HepG2 (cell line): Measurements from ENCODE around the gene ARHGAP5. TPM values are rescaled to one million over a fixed set of nuclear protein-coding genes. Genes with fewer than 3 reads are reported as not detected.

Experiments
- ASH2L ChIP-seq: fragments of 300-600, 200-600 bp; sonication (generic); IDR thresholded peaks from 2 replicates; pipeline ENCODE4 v1.7.0; 2017; ENCODE audit warnings: low read depth, mild to moderate bottlenecking, moderate library complexity, mixed read lengths, low read length; ENCODE audit not compliant: insufficient read length
- ATAD3A ChIP-seq: sonication (generic); formaldehyde crosslinking; IDR thresholded peaks from 2 replicates; pipeline ENCODE4 v1.4.0; 2020; ENCODE audit warnings: missing genetic modification reagents
- CERS6 ChIP-seq: sonication (generic); formaldehyde crosslinking; IDR thresholded peaks from 2 replicates; pipeline ENCODE4 v1.5.0; 2020; ENCODE audit warnings: missing genetic modification reagents
- EP300 ChIP-seq, 3 experiments: sonication (generic) in 1 of 3; formaldehyde crosslinking in 1 of 3; IDR thresholded peaks; 2 replicates each; pipeline versions ENCODE4 v1.5.1 to v1.6.1; 2011 to 2020; ENCODE audit warnings: low read depth in 2 of 3, low read length in 2 of 3, borderline replicate concordance in 1 of 3, improper control_type of control experiment in 1 of 3, mild to moderate bottlenecking in 1 of 3, missing genetic modification reagents in 1 of 3, moderate library complexity in 1 of 3
- FOSL1 ChIP-seq: sonication (generic); formaldehyde crosslinking; IDR thresholded peaks from 2 replicates; pipeline ENCODE4 v1.9.0; 2021; ENCODE audit warnings: missing genetic modification reagents, borderline replicate concordance
- GATAD1 ChIP-seq: IDR thresholded peaks from 2 replicates; pipeline ENCODE4 v1.6.1; 2016; ENCODE audit warnings: missing genetic modification reagents, missing compliant biosample characterization
- GTF3A ChIP-seq: sonication (generic); formaldehyde crosslinking; conservative IDR thresholded peaks from 2 replicates; pipeline ENCODE4 v1.4.0; 2020; ENCODE audit warnings: mild to moderate bottlenecking, missing genetic modification reagents
- KAT8 ChIP-seq: IDR thresholded peaks from 2 replicates; pipeline ENCODE4 v1.6.1; 2016; ENCODE audit warnings: missing genetic modification reagents, missing compliant biosample characterization
- MAFK ChIP-seq, 2 experiments: IDR thresholded peaks in 1 of 2; conservative IDR thresholded peaks in 1 of 2; 2 replicates each; pipeline ENCODE4 v1.6.1; 2011; ENCODE audit warnings: improper control_type of control experiment in 2 of 2, low read length in 2 of 2
- PAX8 ChIP-seq: sonication (generic); formaldehyde crosslinking; IDR thresholded peaks from 2 replicates; pipeline ENCODE4 v1.8.0; 2022; ENCODE audit warnings: mild to moderate bottlenecking, missing genetic modification reagents, borderline replicate concordance
- RAD21 ChIP-seq: fragments of 450-650 bp; formaldehyde crosslinking; IDR thresholded peaks from 2 replicates; pipeline ENCODE4 v1.5.0; 2020; ENCODE audit warnings: mild to moderate bottlenecking
- RXRB ChIP-seq: IDR thresholded peaks from 2 replicates; pipeline ENCODE4 v1.6.1; 2016; ENCODE audit warnings: borderline replicate concordance, missing genetic modification reagents, missing compliant biosample characterization
- TAF15 ChIP-seq: fragments of 200-400 bp; formaldehyde crosslinking; IDR thresholded peaks from one replicate; pipeline ENCODE4 v1.6.1; 2018; ENCODE audit warnings: mild to moderate bottlenecking, low read depth, low read length; ENCODE audit not compliant: poor library complexity, severe bottlenecking
- WIZ ChIP-seq: sonication (generic); formaldehyde crosslinking; IDR thresholded peaks from 2 replicates; pipeline ENCODE4 v1.5.1; 2020; ENCODE audit warnings: mild to moderate bottlenecking, missing genetic modification reagents
- ZNF772 ChIP-seq: sonication (generic); formaldehyde crosslinking; IDR thresholded peaks from 2 replicates; pipeline ENCODE4 v1.5.0; 2020; ENCODE audit warnings: mild to moderate bottlenecking, missing genetic modification reagents
- ZNF816 ChIP-seq: sonication (generic); formaldehyde crosslinking; IDR thresholded peaks from 2 replicates; pipeline ENCODE4 v1.8.0; 2022; ENCODE audit warnings: missing genetic modification reagents, mild to moderate bottlenecking, borderline replicate concordance
- ZSCAN9 ChIP-seq: IDR thresholded peaks from 2 replicates; pipeline ENCODE4 v1.6.1; 2016; ENCODE audit warnings: borderline replicate concordance
- polyA plus RNA-seq, 8 experiments: library from polyadenylated mRNA; depleted of rRNA in 3 of 8; stranded (reverse) in 7 of 8; unstranded in 1 of 8; fragments of >200 nt; fragmentation: Illumina TruSeq in 4 of 8; extraction: Trizol in 4 of 8; gene quantifications; 2 replicates each; pipeline versions ENCODE4 v1.2.1 to v1.2.3, GENCODE V29; 2011 to 2016; ENCODE audit warnings: low read depth in 4 of 8, missing spikeins in 1 of 8, mixed read lengths in 1 of 8; ENCODE audit not compliant: insufficient read depth in 1 of 8
- total RNA-seq, 5 experiments: library from RNA; depleted of rRNA; stranded (reverse); fragments of >200 nt; fragmentation: Illumina TruSeq; extraction: Trizol; gene quantifications; 2 replicates each; pipeline ENCODE4 v1.2.3, GENCODE V29; 2016; ENCODE audit warnings: low read depth in 1 of 5
- TF ChIP-seq, protein P1 (sequence below): sonication (generic); formaldehyde crosslinking; IDR thresholded peaks from 2 replicates; pipeline ENCODE4 v1.5.1; 2020; ENCODE audit warnings: mild to moderate bottlenecking, missing genetic modification reagents, moderate library complexity
- TF ChIP-seq, protein P2 (sequence below): sonication (generic); formaldehyde crosslinking; IDR thresholded peaks from 2 replicates; pipeline ENCODE4 v1.8.1; 2023; ENCODE audit warnings: mild to moderate bottlenecking, missing genetic modification reagents
- TF ChIP-seq, protein P3 (sequence below): sonication (generic); formaldehyde crosslinking; IDR thresholded peaks from 2 replicates; pipeline ENCODE4 v1.4.0; 2020; ENCODE audit warnings: mild to moderate bottlenecking, missing genetic modification reagents

Gene ARHGAP5
- total and polyA plus RNA-seq, 2 of the 13 experiments (the other 11 are each of a cell fraction or from before 2014, with no cell fraction given): 33.7 to 144 TPM

- peak; percentile 63; the same call in 1 of the 2 replicates for TF ChIP-seq KAT8
- TF ChIP-seq RAD21: peak; percentile 91
- TF ChIP-seq TAF15: no peak
- TF ChIP-seq, protein P1, sequence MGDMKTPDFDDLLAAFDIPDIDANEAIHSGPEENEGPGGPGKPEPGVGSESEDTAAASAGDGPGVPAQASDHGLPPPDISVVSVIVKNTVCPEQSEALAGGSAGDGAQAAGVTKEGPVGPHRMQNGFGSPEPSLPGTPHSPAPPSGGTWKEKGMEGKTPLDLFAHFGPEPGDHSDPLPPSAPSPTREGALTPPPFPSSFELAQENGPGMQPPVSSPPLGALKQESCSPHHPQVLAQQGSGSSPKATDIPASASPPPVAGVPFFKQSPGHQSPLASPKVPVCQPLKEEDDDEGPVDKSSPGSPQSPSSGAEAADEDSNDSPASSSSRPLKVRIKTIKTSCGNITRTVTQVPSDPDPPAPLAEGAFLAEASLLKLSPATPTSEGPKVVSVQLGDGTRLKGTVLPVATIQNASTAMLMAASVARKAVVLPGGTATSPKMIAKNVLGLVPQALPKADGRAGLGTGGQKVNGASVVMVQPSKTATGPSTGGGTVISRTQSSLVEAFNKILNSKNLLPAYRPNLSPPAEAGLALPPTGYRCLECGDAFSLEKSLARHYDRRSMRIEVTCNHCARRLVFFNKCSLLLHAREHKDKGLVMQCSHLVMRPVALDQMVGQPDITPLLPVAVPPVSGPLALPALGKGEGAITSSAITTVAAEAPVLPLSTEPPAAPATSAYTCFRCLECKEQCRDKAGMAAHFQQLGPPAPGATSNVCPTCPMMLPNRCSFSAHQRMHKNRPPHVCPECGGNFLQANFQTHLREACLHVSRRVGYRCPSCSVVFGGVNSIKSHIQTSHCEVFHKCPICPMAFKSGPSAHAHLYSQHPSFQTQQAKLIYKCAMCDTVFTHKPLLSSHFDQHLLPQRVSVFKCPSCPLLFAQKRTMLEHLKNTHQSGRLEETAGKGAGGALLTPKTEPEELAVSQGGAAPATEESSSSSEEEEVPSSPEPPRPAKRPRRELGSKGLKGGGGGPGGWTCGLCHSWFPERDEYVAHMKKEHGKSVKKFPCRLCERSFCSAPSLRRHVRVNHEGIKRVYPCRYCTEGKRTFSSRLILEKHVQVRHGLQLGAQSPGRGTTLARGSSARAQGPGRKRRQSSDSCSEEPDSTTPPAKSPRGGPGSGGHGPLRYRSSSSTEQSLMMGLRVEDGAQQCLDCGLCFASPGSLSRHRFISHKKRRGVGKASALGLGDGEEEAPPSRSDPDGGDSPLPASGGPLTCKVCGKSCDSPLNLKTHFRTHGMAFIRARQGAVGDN (CRISPR knock-in tag): no peak
- TF ChIP-seq GTF3A (CRISPR knock-in tag): no peak
- no peak for TF ChIP-seq WIZ (CRISPR knock-in tag)
- TF ChIP-seq ZNF772: no peak
- peak; percentile 28; the same call in 1 of the 2 replicates for TF ChIP-seq GATAD1 (CRISPR knock-in tag)
- no peak for TF ChIP-seq EP300 (IDR thresholded peaks at IDR 0.05; ENCODE audit: low read depth in 2 of 2, low read length in 2 of 2)
- TF ChIP-seq EP300 (CRISPR knock-in tag; IDR thresholded peaks at IDR 0.05; ENCODE audit: borderline replicate concordance): no peak
- TF ChIP-seq, protein P2, sequence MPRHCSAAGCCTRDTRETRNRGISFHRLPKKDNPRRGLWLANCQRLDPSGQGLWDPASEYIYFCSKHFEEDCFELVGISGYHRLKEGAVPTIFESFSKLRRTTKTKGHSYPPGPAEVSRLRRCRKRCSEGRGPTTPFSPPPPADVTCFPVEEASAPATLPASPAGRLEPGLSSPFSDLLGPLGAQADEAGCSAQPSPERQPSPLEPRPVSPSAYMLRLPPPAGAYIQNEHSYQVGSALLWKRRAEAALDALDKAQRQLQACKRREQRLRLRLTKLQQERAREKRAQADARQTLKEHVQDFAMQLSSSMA: no peak
- TF ChIP-seq RXRB (CRISPR knock-in tag): peak; percentile 40; the same call in 1 of the 2 replicates
- no peak for TF ChIP-seq ASH2L
- no peak for TF ChIP-seq CERS6 (CRISPR knock-in tag)
- TF ChIP-seq ZSCAN9 (CRISPR knock-in tag): peak; percentile 59; the same call in 1 of the 2 replicates
- TF ChIP-seq MAFK (conservative IDR thresholded peaks at IDR 0.05 in 1 of 2, IDR thresholded peaks at IDR 0.05 in 1 of 2; ENCODE audit: low read length in 2 of 2): no peak
- no peak for TF ChIP-seq ATAD3A (CRISPR knock-in tag)
- no peak for TF ChIP-seq FOSL1 (CRISPR knock-in tag)
- no peak for TF ChIP-seq ZNF816 (CRISPR knock-in tag)
- TF ChIP-seq, protein P3, sequence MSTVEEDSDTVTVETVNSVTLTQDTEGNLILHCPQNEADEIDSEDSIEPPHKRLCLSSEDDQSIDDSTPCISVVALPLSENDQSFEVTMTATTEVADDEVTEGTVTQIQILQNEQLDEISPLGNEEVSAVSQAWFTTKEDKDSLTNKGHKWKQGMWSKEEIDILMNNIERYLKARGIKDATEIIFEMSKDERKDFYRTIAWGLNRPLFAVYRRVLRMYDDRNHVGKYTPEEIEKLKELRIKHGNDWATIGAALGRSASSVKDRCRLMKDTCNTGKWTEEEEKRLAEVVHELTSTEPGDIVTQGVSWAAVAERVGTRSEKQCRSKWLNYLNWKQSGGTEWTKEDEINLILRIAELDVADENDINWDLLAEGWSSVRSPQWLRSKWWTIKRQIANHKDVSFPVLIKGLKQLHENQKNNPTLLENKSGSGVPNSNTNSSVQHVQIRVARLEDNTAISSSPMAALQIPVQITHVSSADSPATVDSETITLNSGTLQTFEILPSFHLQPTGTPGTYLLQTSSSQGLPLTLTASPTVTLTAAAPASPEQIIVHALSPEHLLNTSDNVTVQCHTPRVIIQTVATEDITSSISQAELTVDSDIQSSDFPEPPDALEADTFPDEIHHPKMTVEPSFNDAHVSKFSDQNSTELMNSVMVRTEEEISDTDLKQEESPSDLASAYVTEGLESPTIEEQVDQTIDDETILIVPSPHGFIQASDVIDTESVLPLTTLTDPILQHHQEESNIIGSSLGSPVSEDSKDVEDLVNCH (CRISPR knock-in tag): no peak
- no peak for TF ChIP-seq PAX8
These were observed 3.4 kb upstream of the ARHGAP5 start (continued) for GRCh38 chr14:32073537-32074189.
